GM21786 (cell line): ENCODE measurements around the gene S100A6.

Experiments
- ATAC-seq: cut with Tn5 transposase; IDR thresholded peaks from one replicate; pipeline ENCODE4 v1.9.1; 2021; ENCODE audit not compliant: unreplicated experiment

S100A6 gene

GRCh38 chr1:153545067-153546055 is 9.6 kb upstream of the S100A6 start, which contains the start of gene S100A4:
S100A4 (minus strand) TSS chr1:153545806; CDS start chr1:153544794, 1,012 bp downstream.
- ATAC-seq: peak; percentile 65

GRCh38 chr1:153544453-153545066 is 8.8 kb upstream of the S100A6 start:
- no peak for ATAC-seq

- no peak for ATAC-seq
Observed at GRCh38 chr1:153543736-153544135, 7.9 kb upstream of the S100A6 start.

GRCh38 chr1:153542956-153543711 is 7.3 kb upstream of the S100A6 start:
- no peak for ATAC-seq

GRCh38 chr1:153541641-153542590 is 6.1 kb upstream of the S100A6 start:
- no peak for ATAC-seq

GRCh38 chr1:153540394-153541361 is 4.9 kb upstream of the S100A6 start, which contains the start of gene S100A5:
S100A5 (minus strand) TSS chr1:153540934; CDS start chr1:153540191, 743 bp downstream.
- ATAC-seq: no peak

GRCh38 chr1:153539395-153540093 is 3.8 kb upstream of the S100A6 start:
- no peak for ATAC-seq

- no peak for ATAC-seq
Observed at GRCh38 chr1:153538315-153538821, 2.6 kb upstream of the S100A6 start.

GRCh38 chr1:153537376-153537730 is 1.6 kb upstream of the S100A6 start:
- ATAC-seq: no peak

- ATAC-seq: no peak
Observed at GRCh38 chr1:153536671-153537375, 1.0 kb upstream of the S100A6 start.

- ATAC-seq: no peak
Observed at GRCh38 chr1:153536012-153536670, 350 bp upstream of the S100A6 start.

- no peak for ATAC-seq
Observed at GRCh38 chr1:153534925-153535241, 908 bp downstream of the S100A6 start.

GRCh38 chr1:153534226-153534924 is 1.4 kb downstream of the S100A6 start:
- ATAC-seq: no peak

GRCh38 chr1:153533689-153534201 is 2.0 kb downstream of the S100A6 start:
- no peak for ATAC-seq

GRCh38 chr1:153532769-153533599 is 2.8 kb downstream of the S100A6 start:
- ATAC-seq: no peak
